GM12874 (cell line): ENCODE results near the gene RBM25.

ENCODE experiments used
- CTCF ChIP-seq: IDR thresholded peaks from 2 replicates; pipeline ENCODE4 v1.5.1; 2011; ENCODE audit warnings: low read depth, mild to moderate bottlenecking, control low read depth, low read length, moderate library complexity; ENCODE audit not compliant: insufficient read depth

Gene RBM25

GRCh38 chr14:73058224-73058921 lies at the start of gene RBM25:
TSS of gene RBM25 (plus strand) at chr14:73058534. CDS start at chr14:73071642, 13,108 bp downstream.
- no peak for TF ChIP-seq CTCF

GRCh38 chr14:73014105-73014504 lies 44.2 kb upstream of the RBM25 start:
- no peak for TF ChIP-seq CTCF

GRCh38 chr14:73022051-73022450 lies 36.3 kb upstream of the RBM25 start:
- no peak for TF ChIP-seq CTCF

GRCh38 chr14:73025544-73025943 lies 32.8 kb upstream of the RBM25 start:
- TF ChIP-seq CTCF, result no peak

- no peak for TF ChIP-seq CTCF
Observed at GRCh38 chr14:73026243-73026844, 32.0 kb upstream of the RBM25 start.

GRCh38 chr14:73026845-73027542 lies 31.3 kb upstream of the RBM25 start, which contains the start of gene ZFYVE1:
TSS of gene ZFYVE1 (minus strand) at chr14:73027106. CDS start at chr14:73024508, 2,598 bp downstream.
- TF ChIP-seq CTCF, result no peak

- no peak for TF ChIP-seq CTCF
Observed at GRCh38 chr14:73027546-73027945, 30.8 kb upstream of the RBM25 start.
